Osteocyte (in vitro differentiated cells): Measurements from ENCODE around the gene GIPC2. TPM values are rescaled to one million over a fixed set of nuclear protein-coding genes. Genes with fewer than 3 reads are reported as not detected.

Experiments used
- DNase-seq: peaks from one replicate; pipeline ENCODE4 v3.0.0; 2021; ENCODE audit warnings: mixed read lengths; ENCODE audit not compliant: unreplicated experiment; ENCODE audit errors: extremely low spot score
- H3K27ac Mint-ChIP-seq: one replicate; pipeline ENCODE4 v1.8.0; 2021; ENCODE audit warnings: mild to moderate bottlenecking, mixed read lengths; ENCODE audit not compliant: unreplicated experiment
- H3K27me3 Mint-ChIP-seq: one replicate; pipeline ENCODE4 v1.8.0; 2021; ENCODE audit warnings: mixed read lengths; ENCODE audit not compliant: unreplicated experiment
- H3K36me3 Mint-ChIP-seq: one replicate; pipeline ENCODE4 v1.8.0; 2021; ENCODE audit warnings: mixed read lengths; ENCODE audit not compliant: unreplicated experiment
- H3K4me1 Mint-ChIP-seq: one replicate; pipeline ENCODE4 v1.8.0; 2021; ENCODE audit warnings: mixed read lengths; ENCODE audit not compliant: unreplicated experiment
- H3K4me3 Mint-ChIP-seq: one replicate; pipeline ENCODE4 v1.8.0; 2021; ENCODE audit warnings: mild to moderate bottlenecking, moderate library complexity, mixed read lengths; ENCODE audit not compliant: unreplicated experiment
- H3K9me3 Mint-ChIP-seq: one replicate; pipeline ENCODE4 v1.8.0; 2021; ENCODE audit warnings: mixed read lengths; ENCODE audit not compliant: unreplicated experiment
- total RNA-seq: library from RNA; stranded (reverse); gene quantifications from 2 replicates; pipeline ENCODE4 v1.2.1, GENCODE V29; 2021
- TF ChIP-seq, protein P1 (sequence below): fragments of 200-600 bp; sonication (generic); IDR thresholded peaks from 2 replicates; pipeline ENCODE4 v1.5.0; 2021; ENCODE audit warnings: antibody characterized with exemption, mild to moderate bottlenecking, moderate library complexity

GIPC2 gene
- total RNA-seq, 1 donor from 2014 or later, result 0.08 TPM

DNA sequence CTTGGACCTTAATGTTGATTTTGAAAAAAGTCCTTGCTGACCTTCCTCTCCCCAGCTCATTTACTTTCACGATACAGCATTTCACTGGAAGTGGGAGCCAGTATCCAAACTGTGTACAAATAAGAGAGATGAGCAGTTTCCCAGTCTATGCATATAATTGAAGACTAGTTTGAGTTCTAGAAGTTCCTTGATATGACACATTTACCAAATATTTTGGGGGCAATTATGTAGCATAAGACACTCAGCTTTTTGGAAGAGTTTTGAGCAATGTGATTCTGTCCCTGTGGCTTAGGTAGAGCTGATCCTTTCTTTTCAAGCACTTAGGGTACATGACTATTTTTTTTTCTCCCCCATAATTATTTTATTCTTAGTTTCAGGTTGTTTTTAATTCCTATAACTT lies 26.4 kb downstream of the GIPC2 start:
- Mint-ChIP-seq H3K9me3 (no peaks in the 10 kb centered on the region), H3K4me1 (peaks cover 20% of the 10 kb centered on the region), H3K27ac (no peak overlapping the region), H3K27me3 (no peaks in the 10 kb centered on the region), H3K4me3 (no peak overlapping the region), H3K36me3 (no peaks in the 10 kb centered on the region)
- DNase-seq, result no peak
- TF ChIP-seq, protein P1, sequence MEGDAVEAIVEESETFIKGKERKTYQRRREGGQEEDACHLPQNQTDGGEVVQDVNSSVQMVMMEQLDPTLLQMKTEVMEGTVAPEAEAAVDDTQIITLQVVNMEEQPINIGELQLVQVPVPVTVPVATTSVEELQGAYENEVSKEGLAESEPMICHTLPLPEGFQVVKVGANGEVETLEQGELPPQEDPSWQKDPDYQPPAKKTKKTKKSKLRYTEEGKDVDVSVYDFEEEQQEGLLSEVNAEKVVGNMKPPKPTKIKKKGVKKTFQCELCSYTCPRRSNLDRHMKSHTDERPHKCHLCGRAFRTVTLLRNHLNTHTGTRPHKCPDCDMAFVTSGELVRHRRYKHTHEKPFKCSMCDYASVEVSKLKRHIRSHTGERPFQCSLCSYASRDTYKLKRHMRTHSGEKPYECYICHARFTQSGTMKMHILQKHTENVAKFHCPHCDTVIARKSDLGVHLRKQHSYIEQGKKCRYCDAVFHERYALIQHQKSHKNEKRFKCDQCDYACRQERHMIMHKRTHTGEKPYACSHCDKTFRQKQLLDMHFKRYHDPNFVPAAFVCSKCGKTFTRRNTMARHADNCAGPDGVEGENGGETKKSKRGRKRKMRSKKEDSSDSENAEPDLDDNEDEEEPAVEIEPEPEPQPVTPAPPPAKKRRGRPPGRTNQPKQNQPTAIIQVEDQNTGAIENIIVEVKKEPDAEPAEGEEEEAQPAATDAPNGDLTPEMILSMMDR, result no peak

DNA sequence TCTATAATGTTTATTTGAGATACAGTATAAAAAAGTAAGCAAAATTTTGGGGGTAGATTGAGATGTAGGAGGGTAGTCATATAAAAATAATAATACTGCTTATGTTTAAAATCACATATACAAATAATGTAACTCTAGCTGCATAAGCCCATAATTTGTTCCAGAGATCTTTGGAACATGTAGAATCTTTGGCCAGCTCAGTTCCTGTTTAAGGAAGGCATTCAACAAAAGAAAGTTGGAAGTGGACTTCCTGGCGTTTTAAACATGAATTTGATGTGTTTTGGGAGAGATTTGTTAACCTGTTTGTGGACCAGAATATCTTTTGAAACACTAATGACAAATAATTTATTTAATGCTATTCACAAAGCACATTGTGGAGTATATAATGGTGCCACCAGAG lies 27.7 kb downstream of the GIPC2 start:
- Mint-ChIP-seq H3K27me3 (no peaks in the 10 kb centered on the region), H3K9me3 (no peaks in the 10 kb centered on the region), H3K36me3 (no peaks in the 10 kb centered on the region), H3K27ac (no peak overlapping the region), H3K4me1 (peaks cover 26% of the 10 kb centered on the region), H3K4me3 (no peak overlapping the region)
- DNase-seq, result no peak
- TF ChIP-seq, protein P1, result no peak

DNA sequence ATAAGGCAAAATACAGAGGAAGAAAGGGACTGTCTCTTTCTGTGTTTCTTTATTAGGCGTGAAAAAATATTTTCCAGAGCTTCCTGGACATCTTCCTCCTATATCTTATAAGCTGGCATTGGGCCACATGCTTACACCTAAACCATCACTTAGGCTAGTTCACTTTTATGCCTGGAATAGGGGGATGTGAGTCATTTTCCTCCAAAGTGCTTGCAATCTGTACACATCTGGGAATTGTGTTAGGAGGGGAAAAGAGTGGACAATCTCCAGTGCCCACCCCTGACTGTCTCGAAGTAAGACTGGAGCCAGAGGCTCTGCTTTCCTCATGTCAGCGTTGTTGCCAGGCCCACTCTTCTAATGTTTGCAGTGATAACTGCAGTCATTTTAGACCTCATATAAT lies 29.9 kb downstream of the GIPC2 start:
- no peaks in the 10 kb centered on the region for H3K9me3 Mint-ChIP-seq
- peaks cover 44% of the 10 kb centered on the region for H3K4me1 Mint-ChIP-seq
- H3K27me3 Mint-ChIP-seq, result no peaks in the 10 kb centered on the region
- TF ChIP-seq, protein P1, result no peak
- no peak for DNase-seq
- no peak overlapping the region for H3K4me3 Mint-ChIP-seq
- H3K36me3 Mint-ChIP-seq, result no peaks in the 10 kb centered on the region
- H3K27ac Mint-ChIP-seq, result no peak overlapping the region

DNA sequence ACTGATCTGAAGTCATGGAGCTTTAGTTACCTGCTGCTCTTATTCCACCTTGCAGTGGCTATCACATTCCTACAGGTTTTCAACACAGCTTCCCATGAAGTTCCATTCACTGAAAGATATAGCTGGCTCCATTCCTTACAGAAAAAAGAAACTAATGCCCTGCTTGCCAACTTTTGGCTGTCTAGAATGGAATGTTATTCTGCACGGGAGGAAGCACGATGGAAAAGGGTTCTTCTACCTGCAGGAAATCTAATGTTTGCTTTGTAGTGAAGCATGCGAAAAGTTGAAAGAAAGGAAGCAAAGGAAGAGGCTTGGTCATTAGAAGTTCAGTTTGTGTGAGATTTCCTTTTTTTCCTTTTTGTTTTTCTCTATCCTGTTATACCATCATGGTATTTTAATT lies 32.6 kb downstream of the GIPC2 start:
- TF ChIP-seq, protein P1, result no peak
- Mint-ChIP-seq H3K4me3 (no peak overlapping the region), H3K9me3 (no peaks in the 10 kb centered on the region), H3K27ac (peak overlapping the region; percentile 45), H3K27me3 (no peaks in the 10 kb centered on the region), H3K4me1 (peaks cover 45% of the 10 kb centered on the region), H3K36me3 (no peaks in the 10 kb centered on the region)
- DNase-seq, result no peak

DNA sequence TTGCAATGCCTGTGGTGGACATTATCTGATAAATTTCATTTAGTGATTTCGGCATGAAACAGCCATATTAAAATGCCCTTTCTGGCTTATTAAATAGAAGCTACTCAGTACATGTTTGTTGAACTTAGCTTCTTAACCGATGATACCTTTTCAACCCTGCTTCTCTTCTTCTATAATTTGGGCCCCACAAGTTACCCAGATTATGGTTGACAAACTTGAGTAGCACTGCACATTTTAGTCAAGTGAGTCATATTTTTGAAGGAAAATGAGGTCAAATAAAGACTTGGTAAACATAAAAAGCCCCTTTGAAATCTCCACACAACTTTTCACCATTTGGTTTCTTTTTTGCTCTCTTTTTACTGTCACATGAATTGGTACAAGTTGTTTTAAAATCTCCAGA lies 33.8 kb downstream of the GIPC2 start:
- peaks cover 43% of the 10 kb centered on the region for H3K4me1 Mint-ChIP-seq
- no peak for DNase-seq
- TF ChIP-seq, protein P1, result no peak
- H3K36me3 Mint-ChIP-seq, result no peaks in the 10 kb centered on the region
- no peak overlapping the region for H3K4me3 Mint-ChIP-seq
- H3K9me3 Mint-ChIP-seq, result no peaks in the 10 kb centered on the region
- no peaks in the 10 kb centered on the region for H3K27me3 Mint-ChIP-seq
- peak overlapping the region; percentile 85 for H3K27ac Mint-ChIP-seq
